AG20443 (cell line): ENCODE measurements around the gene C14orf180.
"Not testable (repeated sequence)": the region's sequence is repeated elsewhere in the genome, so short reads cannot be mapped to it uniquely, and the experiment has no call there.

Experiments used
- DNase-seq: peaks from one replicate; pipeline ENCODE4 v3.0.0; 2012; ENCODE audit warnings: low spot score, mixed read lengths

The C14orf180 gene

GRCh38 chr14:104611881-104612280 lies 32.3 kb downstream of the C14orf180 start:
- no peak for DNase-seq

GRCh38 chr14:104614126-104614812 lies 34.7 kb downstream of the C14orf180 start:
- DNase-seq, result no peak

GRCh38 chr14:104624939-104625338 lies 45.4 kb downstream of the C14orf180 start:
- DNase-seq, result no peak

GRCh38 chr14:104632781-104633180 lies 53.2 kb downstream of the C14orf180 start:
- DNase-seq, result no peak

- DNase-seq, result no peak
Measured at GRCh38 chr14:104633276-104634137, 53.9 kb downstream of the C14orf180 start.

- DNase-seq, result no peak
Measured at GRCh38 chr14:104634138-104634760, 54.7 kb downstream of the C14orf180 start.

GRCh38 chr14:104634886-104635570 lies 55.5 kb downstream of the C14orf180 start:
- DNase-seq, result no peak

GRCh38 chr14:104635717-104636116 lies 56.2 kb downstream of the C14orf180 start:
- DNase-seq, result no peak

GRCh38 chr14:104636131-104636530 lies 56.6 kb downstream of the C14orf180 start:
- DNase-seq, result no peak

- not testable (repeated sequence) for DNase-seq
Measured at GRCh38 chr14:104636846-104637545, 57.4 kb downstream of the C14orf180 start.

- DNase-seq, result no peak
Measured at GRCh38 chr14:104637546-104638003, 58.0 kb downstream of the C14orf180 start.

- no peak for DNase-seq
Measured at GRCh38 chr14:104638190-104638589, 58.6 kb downstream of the C14orf180 start.

GRCh38 chr14:104638927-104639450 lies 59.4 kb downstream of the C14orf180 start:
- no peak for DNase-seq

- DNase-seq, result no peak
Measured at GRCh38 chr14:104639471-104639870, 59.9 kb downstream of the C14orf180 start.
